ENCODE results near the gene JAM2. TPM values are rescaled to one million over a fixed set of nuclear protein-coding genes. Genes with fewer than 3 reads are reported as not detected.

The JAM2 gene
- total RNA-seq, 1 experiment from 2014 or later: not detected

DNA sequence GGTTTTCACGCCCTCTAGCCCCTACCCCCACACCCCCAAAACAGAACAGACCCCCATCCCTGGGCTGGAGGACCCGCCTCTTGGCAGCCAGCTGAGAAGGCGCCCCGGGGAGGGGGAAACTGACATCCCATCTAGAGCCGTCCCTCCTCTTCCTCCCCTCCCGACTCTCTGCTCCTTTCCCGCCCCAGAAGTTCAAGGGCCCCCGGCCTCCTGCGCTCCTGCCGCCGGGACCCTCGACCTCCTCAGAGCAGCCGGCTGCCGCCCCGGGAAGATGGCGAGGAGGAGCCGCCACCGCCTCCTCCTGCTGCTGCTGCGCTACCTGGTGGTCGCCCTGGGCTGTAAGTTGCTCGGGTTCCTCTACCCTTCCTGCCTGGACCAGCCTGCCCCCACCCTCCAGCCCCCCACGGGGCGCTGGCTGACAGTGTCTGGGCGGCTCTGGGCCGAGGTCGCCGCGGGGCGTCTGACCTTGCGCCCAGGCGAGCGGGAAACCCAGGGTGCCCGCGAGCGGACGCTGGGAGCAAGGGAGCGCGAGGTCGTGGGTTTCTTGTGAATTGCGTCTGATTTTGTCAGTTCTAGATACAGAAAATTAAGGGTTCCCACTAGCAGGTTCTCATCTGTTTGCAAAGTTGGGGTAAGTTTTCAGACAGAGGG is 618 bp downstream of the JAM2 start:
- Histone ChIP-seq H3K27me3 (peaks cover 36% of the 10 kb centered on the region), H3K4me3 (peak overlapping the region; percentile 41), H3K36me3 (no peaks in the 10 kb centered on the region), H3K9me3 (no peaks in the 10 kb centered on the region)
- peak; percentile 21 for DNase-seq

DNA sequence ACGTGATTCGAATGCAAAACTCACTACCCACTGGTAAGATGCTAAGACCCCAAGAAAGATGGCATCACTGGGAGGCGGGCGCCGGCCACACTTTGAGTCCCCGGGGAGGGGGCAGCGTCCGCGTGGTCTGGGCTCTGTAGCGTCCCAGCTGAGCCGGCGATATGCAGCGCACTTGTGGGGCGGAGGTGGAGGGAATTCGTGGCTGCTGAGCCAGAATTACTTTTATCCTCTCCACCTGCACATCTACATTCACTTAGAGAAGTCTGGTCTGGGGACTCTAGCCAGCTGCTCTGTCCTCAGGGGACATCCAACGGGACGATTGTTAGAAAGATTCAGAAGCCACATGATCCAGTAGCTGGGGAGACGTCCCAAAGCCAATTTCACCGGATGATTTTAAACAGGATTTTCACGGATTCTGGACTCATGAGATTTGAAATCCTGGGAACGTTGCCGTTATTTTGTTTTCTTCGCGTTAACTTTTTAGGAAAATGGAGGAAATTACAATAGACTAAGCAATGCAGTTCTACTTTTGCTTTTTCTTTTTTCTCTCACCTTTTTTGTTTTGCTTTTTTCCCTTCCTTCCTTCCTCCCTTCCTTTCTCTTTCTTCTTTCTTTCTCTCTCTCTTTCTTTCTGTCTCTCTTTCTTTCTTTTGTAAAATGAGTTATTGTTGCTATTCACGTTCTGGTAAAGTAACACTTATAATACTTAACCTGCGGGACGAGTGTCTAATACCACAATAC is 1.3 kb downstream of the JAM2 start:
- H3K4me3 ChIP-seq: peak overlapping the region; percentile 41
- no peaks in the 10 kb centered on the region for H3K9me3 ChIP-seq
- no peak for DNase-seq
- peaks cover 36% of the 10 kb centered on the region for H3K27me3 ChIP-seq
- H3K36me3 ChIP-seq: no peaks in the 10 kb centered on the region

DNA sequence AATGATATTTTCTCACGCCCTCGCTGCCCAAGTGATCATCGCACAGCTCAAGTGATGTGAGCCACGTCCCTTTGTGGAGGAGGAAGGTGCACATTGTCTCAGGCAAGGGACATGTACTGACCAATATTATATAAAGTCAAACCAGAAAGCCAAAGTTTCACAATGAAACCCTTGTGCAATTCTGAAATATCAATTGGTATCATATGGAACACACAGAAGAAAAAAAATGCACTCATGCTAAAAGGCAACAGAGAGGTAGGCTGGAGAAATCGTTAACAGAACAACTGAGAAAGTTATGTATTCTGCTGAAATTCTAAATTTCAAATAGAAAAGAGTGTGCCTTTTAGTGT is 1.9 kb downstream of the JAM2 start:
- no peaks in the 10 kb centered on the region for H3K9me3 ChIP-seq
- H3K36me3 ChIP-seq: no peaks in the 10 kb centered on the region
- no peak for DNase-seq
- peaks cover 36% of the 10 kb centered on the region for H3K27me3 ChIP-seq
- H3K4me3 ChIP-seq: no peak overlapping the region

- no peak for DNase-seq
- no peak overlapping the region for H3K4me3 ChIP-seq
- H3K9me3 ChIP-seq: no peaks in the 10 kb centered on the region
- H3K27me3 ChIP-seq: peaks cover 28% of the 10 kb centered on the region
- H3K36me3 ChIP-seq: no peaks in the 10 kb centered on the region
Observed at GRCh38 chr21:25643486-25643885, 4.4 kb downstream of the JAM2 start.

- no peaks in the 10 kb centered on the region for H3K36me3 ChIP-seq
- no peaks in the 10 kb centered on the region for H3K9me3 ChIP-seq
- H3K27me3 ChIP-seq: peaks cover 4% of the 10 kb centered on the region; the same call in 1 of the 2 replicates
- H3K4me3 ChIP-seq: no peak overlapping the region
- no peak for DNase-seq
Observed at GRCh38 chr21:25646474-25646873, 7.4 kb downstream of the JAM2 start.

GRCh38 chr21:25647647-25648046 is 8.6 kb downstream of the JAM2 start:
- no peak overlapping the region for H3K4me3 ChIP-seq
- no peak for DNase-seq
- H3K36me3 ChIP-seq: no peaks in the 10 kb centered on the region
- no peaks in the 10 kb centered on the region for H3K9me3 ChIP-seq
- H3K27me3 ChIP-seq: no peaks in the 10 kb centered on the region

GRCh38 chr21:25649146-25649545 is 10.1 kb downstream of the JAM2 start:
- no peak overlapping the region for H3K4me3 ChIP-seq
- DNase-seq: no peak
- H3K27me3 ChIP-seq: no peaks in the 10 kb centered on the region
- no peaks in the 10 kb centered on the region for H3K36me3 ChIP-seq
- H3K9me3 ChIP-seq: no peaks in the 10 kb centered on the region

DNA sequence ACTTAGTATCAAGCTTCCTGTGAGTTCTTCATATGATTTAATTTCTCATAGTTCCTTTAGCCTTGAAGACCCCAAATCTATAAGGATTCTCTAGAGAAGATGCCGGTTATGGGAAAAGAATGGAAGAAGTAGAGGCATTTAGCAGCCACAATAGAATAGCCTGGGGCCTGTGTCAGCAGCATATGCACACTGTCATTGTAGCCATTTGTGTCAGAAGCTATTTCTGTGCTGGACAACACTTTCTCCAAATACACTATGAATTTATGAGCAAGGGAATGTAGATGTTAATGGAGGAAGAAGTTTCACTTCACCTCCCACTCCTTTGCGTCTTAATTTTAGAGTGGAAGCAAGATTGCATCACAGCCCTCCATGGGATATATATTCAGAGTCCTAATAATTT is 17.4 kb downstream of the JAM2 start:
- Histone ChIP-seq H3K36me3 (no peaks in the 10 kb centered on the region), H3K9me3 (no peaks in the 10 kb centered on the region), H3K4me3 (no peak overlapping the region), H3K27me3 (no peaks in the 10 kb centered on the region)
- DNase-seq: no peak

DNA sequence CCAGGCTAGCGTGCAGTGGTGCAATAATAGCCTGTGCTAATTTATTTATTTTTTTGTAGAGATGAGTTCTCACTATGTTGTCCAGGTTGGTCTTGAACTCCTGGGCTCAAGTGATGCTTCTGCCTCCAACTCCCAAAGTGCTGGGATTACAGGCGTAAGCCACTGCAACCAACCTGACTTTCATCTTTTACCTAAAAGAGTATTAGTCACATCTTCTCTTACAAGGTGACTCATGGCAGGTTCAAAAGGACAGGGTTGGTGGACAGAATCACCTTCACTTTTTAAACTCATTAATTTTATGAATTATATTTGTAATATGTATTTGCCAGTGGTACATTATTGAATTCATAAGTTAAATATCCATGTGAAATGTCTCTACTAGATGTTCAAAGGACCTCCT is 18.1 kb downstream of the JAM2 start:
- H3K36me3 ChIP-seq: no peaks in the 10 kb centered on the region
- H3K27me3 ChIP-seq: no peaks in the 10 kb centered on the region
- DNase-seq: no peak
- H3K4me3 ChIP-seq: no peak overlapping the region
- no peaks in the 10 kb centered on the region for H3K9me3 ChIP-seq

DNA sequence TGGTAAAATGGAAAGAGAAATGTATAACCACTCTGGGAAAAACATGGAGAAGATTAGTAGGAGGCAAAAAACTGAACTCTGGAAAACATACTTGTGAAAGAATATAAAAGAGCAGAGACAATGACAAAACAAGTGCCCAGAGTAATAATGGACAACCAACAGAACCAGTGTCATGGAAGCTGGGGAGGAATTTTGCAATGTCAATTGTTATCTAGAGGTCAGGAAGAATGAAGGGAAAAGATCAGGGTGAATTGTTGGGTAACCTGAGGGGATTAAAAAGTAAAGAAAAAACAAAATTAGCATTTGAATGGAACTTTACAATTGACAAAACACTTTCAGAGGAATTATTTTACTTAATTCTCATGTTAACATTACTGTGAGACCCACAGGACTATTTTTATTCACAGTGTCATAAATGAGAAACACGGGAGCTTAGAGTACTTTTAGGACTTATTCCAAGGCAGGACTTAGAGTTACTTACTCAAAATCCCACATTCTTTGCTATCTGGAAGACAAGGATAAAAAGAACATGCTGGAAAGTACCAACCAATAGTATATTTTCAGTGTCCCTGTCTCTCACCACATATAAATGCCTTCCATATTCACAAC is 19.5 kb downstream of the JAM2 start:
- Histone ChIP-seq H3K9me3 (no peaks in the 10 kb centered on the region), H3K4me3 (no peak overlapping the region), H3K27me3 (no peaks in the 10 kb centered on the region), H3K36me3 (no peaks in the 10 kb centered on the region)
- no peak for DNase-seq

GRCh38 chr21:25660233-25660632 is 21.2 kb downstream of the JAM2 start:
- Histone ChIP-seq H3K36me3 (no peaks in the 10 kb centered on the region), H3K9me3 (no peaks in the 10 kb centered on the region), H3K27me3 (no peaks in the 10 kb centered on the region), H3K4me3 (no peak overlapping the region)
- DNase-seq: no peak

GRCh38 chr21:25664491-25664931 is 25.5 kb downstream of the JAM2 start:
- Histone ChIP-seq H3K4me3 (no peak overlapping the region), H3K27me3 (no peaks in the 10 kb centered on the region), H3K36me3 (no peaks in the 10 kb centered on the region), H3K9me3 (no peaks in the 10 kb centered on the region)
- DNase-seq: no peak

- H3K27me3 ChIP-seq: no peaks in the 10 kb centered on the region
- no peaks in the 10 kb centered on the region for H3K36me3 ChIP-seq
- DNase-seq: no peak
- no peak overlapping the region for H3K4me3 ChIP-seq
- no peaks in the 10 kb centered on the region for H3K9me3 ChIP-seq
Observed at GRCh38 chr21:25670726-25671125, 31.7 kb downstream of the JAM2 start.

GRCh38 chr21:25676451-25676850 is 37.4 kb downstream of the JAM2 start:
- no peak overlapping the region for H3K4me3 ChIP-seq
- no peak for DNase-seq
- H3K36me3 ChIP-seq: no peaks in the 10 kb centered on the region
- H3K27me3 ChIP-seq: no peaks in the 10 kb centered on the region
- H3K9me3 ChIP-seq: no peaks in the 10 kb centered on the region

- no peak for DNase-seq
- Histone ChIP-seq H3K4me3 (no peak overlapping the region), H3K27me3 (no peaks in the 10 kb centered on the region; the same call in 1 of the 2 replicates)
Observed at GRCh38 chr21:25682382-25682781, 43.3 kb downstream of the JAM2 start.

DNA sequence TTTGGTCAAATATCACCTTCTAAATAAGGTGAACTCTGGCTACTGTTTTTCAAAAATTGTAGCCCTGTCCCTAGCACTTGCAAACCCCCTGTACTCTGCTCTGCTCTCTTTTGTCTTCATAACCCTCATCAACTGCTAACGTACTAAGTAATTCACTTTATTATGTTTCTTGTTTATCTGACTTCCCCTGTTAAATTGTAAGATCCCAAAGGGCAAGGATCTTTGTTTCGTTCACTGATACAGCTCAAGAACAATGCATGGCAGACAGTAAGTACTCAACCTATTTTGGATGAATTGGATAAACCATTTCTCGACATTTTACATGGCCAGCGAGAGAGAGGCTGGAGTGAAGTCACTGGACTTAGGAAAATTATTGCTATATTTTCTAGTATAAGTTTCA is 48.7 kb downstream of the JAM2 start:
- no peaks in the 10 kb centered on the region; the same call in 1 of the 2 replicates for H3K27me3 ChIP-seq

More at GRCh38 chr21:25682382-25682781, 43.3 kb downstream of the JAM2 start:
- H3K36me3 ChIP-seq: no peaks in the 10 kb centered on the region
- H3K9me3 ChIP-seq: no peaks in the 10 kb centered on the region

GRCh38 chr21:25688275-25689155 is 49.5 kb downstream of the JAM2 start:
- Histone ChIP-seq H3K4me3 (no peak overlapping the region), H3K9me3 (no peaks in the 10 kb centered on the region), H3K36me3 (no peaks in the 10 kb centered on the region), H3K27me3 (no peaks in the 10 kb centered on the region; the same call in 1 of the 2 replicates)
- DNase-seq: no peak

More for the DNA sequence above, 48.7 kb downstream of the JAM2 start:
- no peak for DNase-seq
- Histone ChIP-seq H3K4me3 (no peak overlapping the region), H3K9me3 (no peaks in the 10 kb centered on the region), H3K36me3 (no peaks in the 10 kb centered on the region)

All from MG63 (cell line).